Measurements from ENCODE around the gene JOSD1. TPM values are rescaled to one million over a fixed set of nuclear protein-coding genes. Genes with fewer than 3 reads are reported as not detected.

The JOSD1 gene
- total and polyA plus RNA-seq, 4 donors = 3.4 to 20.6 (median 14.7) TPM

- TF ChIP-seq FOXA2 (IDR thresholded peaks at IDR 0.05) = no peak
Measured at GRCh38 chr22:38727530-38728451, 27.0 kb upstream of the JOSD1 start (continued).

DNA sequence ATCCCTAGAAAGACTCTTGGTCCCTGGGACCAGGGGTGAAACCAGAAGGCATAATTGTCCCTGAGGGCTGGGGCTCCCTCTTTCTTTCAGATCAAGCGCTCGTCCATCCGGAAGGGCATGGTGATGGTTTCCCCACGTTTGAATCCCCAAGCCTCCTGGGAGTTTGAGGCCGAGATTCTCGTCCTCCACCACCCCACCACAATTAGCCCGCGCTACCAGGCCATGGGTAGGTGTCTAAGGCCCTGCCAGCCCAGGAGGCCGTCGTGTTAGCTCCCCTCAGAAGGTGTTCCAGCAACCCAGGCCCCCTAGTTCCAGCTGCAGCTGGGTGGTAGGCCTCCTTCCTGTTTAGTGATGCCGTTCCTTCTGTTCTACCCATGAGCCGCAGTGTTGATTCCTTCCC lies 26.4 kb upstream of the JOSD1 start:
- no peaks in the 10 kb centered on the region for H3K9me3 ChIP-seq (ENCODE audit: control insufficient read depth in 4 of 4, low read length in 3 of 4)
- peaks cover 30 to 93% (median 71%) of the 10 kb centered on the region in 4 donors for H3K36me3 ChIP-seq (ENCODE audit: control insufficient read depth in 4 of 4, insufficient read depth in 3 of 4, low read depth in 1 of 4, low read length in 3 of 4)
- H3K27ac ChIP-seq (ENCODE audit: low read depth in 1 of 2, low read length in 2 of 2) = no peak overlapping the region
- peaks cover 6 to 14% (median 12%) of the 10 kb centered on the region in 4 donors for H3K4me1 ChIP-seq (ENCODE audit: control insufficient read depth in 4 of 4, insufficient read depth in 4 of 4, low read length in 3 of 4)
- no peaks in the 10 kb centered on the region for H3K27me3 ChIP-seq (ENCODE audit: control insufficient read depth in 4 of 4, insufficient read depth in 4 of 4, low read length in 3 of 4)
- no peak overlapping the region for H3K9ac ChIP-seq (ENCODE audit: low read depth in 1 of 2, low read length in 2 of 2)
- WGBS = 96% methylated on average over 12 of the region's 12 CpGs
- H3K4me3 ChIP-seq (ENCODE audit: low read depth in 1 of 3, low read length in 3 of 3) = no peak overlapping the region
- DNase-seq (ENCODE audit: low spot score) = no peak
- TF ChIP-seq SP1 (IDR thresholded peaks at IDR 0.05) (no peak), REST (IDR thresholded peaks at IDR 0.05) (no peak), RXRA (IDR thresholded peaks at IDR 0.05) (no peak)
- TF ChIP-seq, protein P1, sequence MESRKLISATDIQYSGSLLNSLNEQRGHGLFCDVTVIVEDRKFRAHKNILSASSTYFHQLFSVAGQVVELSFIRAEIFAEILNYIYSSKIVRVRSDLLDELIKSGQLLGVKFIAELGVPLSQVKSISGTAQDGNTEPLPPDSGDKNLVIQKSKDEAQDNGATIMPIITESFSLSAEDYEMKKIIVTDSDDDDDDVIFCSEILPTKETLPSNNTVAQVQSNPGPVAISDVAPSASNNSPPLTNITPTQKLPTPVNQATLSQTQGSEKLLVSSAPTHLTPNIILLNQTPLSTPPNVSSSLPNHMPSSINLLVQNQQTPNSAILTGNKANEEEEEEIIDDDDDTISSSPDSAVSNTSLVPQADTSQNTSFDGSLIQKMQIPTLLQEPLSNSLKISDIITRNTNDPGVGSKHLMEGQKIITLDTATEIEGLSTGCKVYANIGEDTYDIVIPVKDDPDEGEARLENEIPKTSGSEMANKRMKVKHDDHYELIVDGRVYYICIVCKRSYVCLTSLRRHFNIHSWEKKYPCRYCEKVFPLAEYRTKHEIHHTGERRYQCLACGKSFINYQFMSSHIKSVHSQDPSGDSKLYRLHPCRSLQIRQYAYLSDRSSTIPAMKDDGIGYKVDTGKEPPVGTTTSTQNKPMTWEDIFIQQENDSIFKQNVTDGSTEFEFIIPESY (IDR thresholded peaks at IDR 0.05) = no peak

- no peak overlapping the region for H3K27ac ChIP-seq (ENCODE audit: low read depth in 1 of 2, low read length in 2 of 2)
- 94% methylated on average over 18 of the region's 18 CpGs for WGBS
- peaks cover 31 to 93% (median 72%) of the 10 kb centered on the region in 4 donors for H3K36me3 ChIP-seq (ENCODE audit: control insufficient read depth in 4 of 4, insufficient read depth in 3 of 4, low read depth in 1 of 4, low read length in 3 of 4)
- H3K4me3 ChIP-seq (ENCODE audit: low read depth in 1 of 3, low read length in 3 of 3) = no peak overlapping the region
- no peak overlapping the region for H3K9ac ChIP-seq (ENCODE audit: low read depth in 1 of 2, low read length in 2 of 2)
- DNase-seq (ENCODE audit: low spot score) = no peak
- H3K9me3 ChIP-seq (ENCODE audit: control insufficient read depth in 4 of 4, low read length in 3 of 4) = no peaks in the 10 kb centered on the region
- peaks cover 1 to 4% (median 2%) of the 10 kb centered on the region in 4 donors for H3K4me1 ChIP-seq (ENCODE audit: control insufficient read depth in 4 of 4, insufficient read depth in 4 of 4, low read length in 3 of 4)
- H3K27me3 ChIP-seq (ENCODE audit: control insufficient read depth in 4 of 4, insufficient read depth in 4 of 4, low read length in 3 of 4) = no peaks in the 10 kb centered on the region
- no peak for TF ChIP-seq TAF1 (conservative IDR thresholded peaks at IDR 0.05)
- no peak for TF ChIP-seq NR2F2 (IDR thresholded peaks at IDR 0.05)
- no peak for TF ChIP-seq SP1 (IDR thresholded peaks at IDR 0.05)
- TF ChIP-seq GABPA (IDR thresholded peaks at IDR 0.05 in 1 of 2, conservative IDR thresholded peaks at IDR 0.05 in 1 of 2) = no peak
- no peak for TF ChIP-seq JUND (IDR thresholded peaks at IDR 0.05)
- TF ChIP-seq ATF3 (IDR thresholded peaks at IDR 0.05) = no peak
- TF ChIP-seq, protein P2, sequence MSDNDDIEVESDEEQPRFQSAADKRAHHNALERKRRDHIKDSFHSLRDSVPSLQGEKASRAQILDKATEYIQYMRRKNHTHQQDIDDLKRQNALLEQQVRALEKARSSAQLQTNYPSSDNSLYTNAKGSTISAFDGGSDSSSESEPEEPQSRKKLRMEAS (IDR thresholded peaks at IDR 0.05) = no peak
- TF ChIP-seq FOXA1 (IDR thresholded peaks at IDR 0.05) = no peak
- TF ChIP-seq RAD21 (IDR thresholded peaks at IDR 0.05) = no peak
- no peak for TF ChIP-seq YY1 (IDR thresholded peaks at IDR 0.05)
- TF ChIP-seq HNF4G (IDR thresholded peaks at IDR 0.05) = no peak
- TF ChIP-seq RXRA (IDR thresholded peaks at IDR 0.05) = no peak
- no peak for TF ChIP-seq REST (IDR thresholded peaks at IDR 0.05)
- TF ChIP-seq, protein P1 (IDR thresholded peaks at IDR 0.05) = no peak
- no peak for TF ChIP-seq HNF4A (conservative IDR thresholded peaks at IDR 0.05)
- TF ChIP-seq FOXA2 (IDR thresholded peaks at IDR 0.05) = no peak
Measured at GRCh38 chr22:38725900-38726655, 25.3 kb upstream of the JOSD1 start.

Measured in liver (tissue), 9 donors.